HUES48 (cell line): Measurements from ENCODE around the gene GYPE.
"Not testable (repeated sequence)": the region's sequence is repeated elsewhere in the genome, so short reads cannot be mapped to it uniquely, and the experiment has no call there.

ENCODE experiments used
- H3K27ac ChIP-seq: one replicate; pipeline ENCODE4 v1.7.0; 2013; ENCODE audit warnings: low read depth, low read length, inconsistent platforms
- H3K27me3 ChIP-seq: 2 replicates; pipeline ENCODE4 v1.6.1; 2013; ENCODE audit warnings: mild to moderate bottlenecking, low read length; ENCODE audit not compliant: control insufficient read depth, insufficient read depth
- H3K36me3 ChIP-seq: 2 replicates; pipeline ENCODE4 v1.6.1; 2013; ENCODE audit warnings: low read length; ENCODE audit not compliant: control insufficient read depth, insufficient read depth
- H3K4me1 ChIP-seq: 2 replicates; pipeline ENCODE4 v1.6.1; 2013; ENCODE audit warnings: mild to moderate bottlenecking, low read length; ENCODE audit not compliant: control insufficient read depth, insufficient read depth
- H3K4me3 ChIP-seq: 2 replicates; pipeline ENCODE4 v1.5.1; 2013; ENCODE audit warnings: mild to moderate bottlenecking, low read depth, low read length
- H3K9ac ChIP-seq: 2 replicates; pipeline ENCODE4 v1.6.1; 2013; ENCODE audit warnings: mild to moderate bottlenecking, low read depth, low read length, moderate library complexity
- H3K9me3 ChIP-seq: 2 replicates; pipeline ENCODE4 v1.6.1; 2013; ENCODE audit warnings: low read length; ENCODE audit not compliant: control insufficient read depth, insufficient read depth

Gene GYPE

GRCh38 chr4:143870523-143871268 lies 34.7 kb downstream of the GYPE start:
- not testable (repeated sequence) for H3K27ac ChIP-seq, H3K4me3 ChIP-seq, H3K9me3 ChIP-seq, H3K27me3 ChIP-seq, H3K9ac ChIP-seq, H3K4me1 ChIP-seq, H3K36me3 ChIP-seq

- H3K27me3 ChIP-seq, H3K36me3 ChIP-seq, H3K4me1 ChIP-seq, H3K4me3 ChIP-seq, H3K9me3 ChIP-seq, H3K9ac ChIP-seq, H3K27ac ChIP-seq: not testable (repeated sequence)
Measured at GRCh38 chr4:143869925-143870324, 35.4 kb downstream of the GYPE start.

GRCh38 chr4:143862716-143863115 lies 42.6 kb downstream of the GYPE start:
- H3K36me3 ChIP-seq, H3K9me3 ChIP-seq, H3K9ac ChIP-seq, H3K4me3 ChIP-seq, H3K27me3 ChIP-seq, H3K4me1 ChIP-seq, H3K27ac ChIP-seq: not testable (repeated sequence)

- Histone ChIP-seq H3K4me3 (no peak overlapping the region), H3K9me3 (no peaks in the 10 kb centered on the region), H3K9ac (no peak overlapping the region), H3K36me3 (no peaks in the 10 kb centered on the region), H3K27me3 (no peaks in the 10 kb centered on the region), H3K4me1 (no peaks in the 10 kb centered on the region), H3K27ac (no peak overlapping the region)
Measured at GRCh38 chr4:143858456-143858855, 46.9 kb downstream of the GYPE start.

- not testable (repeated sequence) for H3K9me3 ChIP-seq
Measured at GRCh38 chr4:143857391-143858336, 47.7 kb downstream of the GYPE start.

GRCh38 chr4:143856017-143856557 lies 49.3 kb downstream of the GYPE start:
- not testable (repeated sequence) for H3K4me1 ChIP-seq, H3K27me3 ChIP-seq, H3K27ac ChIP-seq, H3K36me3 ChIP-seq, H3K9ac ChIP-seq, H3K4me3 ChIP-seq, H3K9me3 ChIP-seq

More at GRCh38 chr4:143857391-143858336, 47.7 kb downstream of the GYPE start:
- not testable (repeated sequence) for H3K9ac ChIP-seq, H3K27me3 ChIP-seq, H3K4me3 ChIP-seq, H3K36me3 ChIP-seq, H3K27ac ChIP-seq, H3K4me1 ChIP-seq

- not testable (repeated sequence) for H3K4me3 ChIP-seq, H3K9ac ChIP-seq, H3K9me3 ChIP-seq, H3K4me1 ChIP-seq, H3K27ac ChIP-seq, H3K27me3 ChIP-seq, H3K36me3 ChIP-seq
Measured at GRCh38 chr4:143854645-143855044, 50.7 kb downstream of the GYPE start.

GRCh38 chr4:143849296-143849695 lies 56.1 kb downstream of the GYPE start:
- H3K36me3 ChIP-seq, H3K9me3 ChIP-seq, H3K27me3 ChIP-seq, H3K4me3 ChIP-seq, H3K4me1 ChIP-seq, H3K27ac ChIP-seq, H3K9ac ChIP-seq: not testable (repeated sequence)

GRCh38 chr4:143843506-143843832 lies 61.9 kb downstream of the GYPE start:
- not testable (repeated sequence) for H3K9ac ChIP-seq

GRCh38 chr4:143842624-143843505 lies 62.5 kb downstream of the GYPE start:
- H3K36me3 ChIP-seq: not testable (repeated sequence)

More at GRCh38 chr4:143843506-143843832, 61.9 kb downstream of the GYPE start:
- not testable (repeated sequence) for H3K27me3 ChIP-seq, H3K4me1 ChIP-seq, H3K9me3 ChIP-seq, H3K36me3 ChIP-seq, H3K4me3 ChIP-seq, H3K27ac ChIP-seq

More at GRCh38 chr4:143842624-143843505, 62.5 kb downstream of the GYPE start:
- not testable (repeated sequence) for H3K4me1 ChIP-seq, H3K4me3 ChIP-seq, H3K9ac ChIP-seq, H3K9me3 ChIP-seq, H3K27ac ChIP-seq, H3K27me3 ChIP-seq
